Neural progenitor cell (in vitro differentiated cells): Measurements from ENCODE around the gene SNAPIN.

ENCODE experiments used
- CTCF ChIP-seq: fragments of 200-600 bp; sonication (generic); IDR thresholded peaks from 2 replicates; pipeline ENCODE4 v1.5.1; 2017; ENCODE audit warnings: antibody characterized with exemption, mild to moderate bottlenecking
- EZH2 ChIP-seq: fragments of 200-600 bp; sonication (generic); IDR thresholded peaks from 2 replicates; pipeline ENCODE4 v1.6.1; 2017; ENCODE audit warnings: antibody characterized with exemption, mild to moderate bottlenecking, moderate library complexity
- EZH2phosphoT487 ChIP-seq: fragments of 200-600 bp; sonication (generic); IDR thresholded peaks from 2 replicates; pipeline ENCODE4 v1.6.1; 2017; ENCODE audit warnings: antibody characterized with exemption

DNA sequence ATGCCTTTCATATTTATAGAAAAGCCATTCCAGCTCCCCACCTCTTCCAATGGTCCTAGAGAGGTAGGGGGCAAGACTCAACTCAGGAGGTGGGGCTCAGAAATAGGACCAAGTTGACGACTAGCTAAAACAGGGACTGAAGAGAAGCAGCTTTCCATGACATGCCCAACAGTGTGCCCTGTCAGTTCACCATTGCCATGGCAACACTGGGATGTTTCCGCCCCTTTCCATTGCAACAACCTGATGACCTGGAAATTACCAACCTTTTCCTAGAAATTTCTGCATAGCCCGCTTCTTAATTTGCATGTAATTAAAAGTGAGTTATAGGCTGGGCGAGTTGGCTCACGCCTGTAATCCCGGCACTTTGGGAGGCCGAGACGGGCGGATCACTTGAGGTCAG lies 47.0 kb downstream of the SNAPIN start:
- TF ChIP-seq EZH2 (no peak), CTCF (no peak), EZH2phosphoT487 (no peak)
